GM18909 (cell line): Measurements from ENCODE around the gene TSPEAR.
"Not testable (repeated sequence)": the region's sequence is repeated elsewhere in the genome, so short reads cannot be mapped to it uniquely, and the experiment has no call there.

Experiments
- ATAC-seq: cut with Tn5 transposase; IDR thresholded peaks from one replicate; pipeline ENCODE4 v1.9.1; 2021; ENCODE audit warnings: mild to moderate bottlenecking; ENCODE audit not compliant: unreplicated experiment, poor library complexity

The TSPEAR gene

GRCh38 chr21:44564099-44564498, 147.3 kb downstream of the TSPEAR start:
- no peak for ATAC-seq

- no peak for ATAC-seq
These were observed 152.7 kb downstream of the TSPEAR start, which contains the start of gene KRTAP10-3 for GRCh38 chr21:44558695-44559094. KRTAP10-3 (minus strand) TSS chr21:44558795; CDS start chr21:44558715, 80 bp downstream.

GRCh38 chr21:44558329-44558675, 153.1 kb downstream of the TSPEAR start:
- not testable (repeated sequence) for ATAC-seq

DNA sequence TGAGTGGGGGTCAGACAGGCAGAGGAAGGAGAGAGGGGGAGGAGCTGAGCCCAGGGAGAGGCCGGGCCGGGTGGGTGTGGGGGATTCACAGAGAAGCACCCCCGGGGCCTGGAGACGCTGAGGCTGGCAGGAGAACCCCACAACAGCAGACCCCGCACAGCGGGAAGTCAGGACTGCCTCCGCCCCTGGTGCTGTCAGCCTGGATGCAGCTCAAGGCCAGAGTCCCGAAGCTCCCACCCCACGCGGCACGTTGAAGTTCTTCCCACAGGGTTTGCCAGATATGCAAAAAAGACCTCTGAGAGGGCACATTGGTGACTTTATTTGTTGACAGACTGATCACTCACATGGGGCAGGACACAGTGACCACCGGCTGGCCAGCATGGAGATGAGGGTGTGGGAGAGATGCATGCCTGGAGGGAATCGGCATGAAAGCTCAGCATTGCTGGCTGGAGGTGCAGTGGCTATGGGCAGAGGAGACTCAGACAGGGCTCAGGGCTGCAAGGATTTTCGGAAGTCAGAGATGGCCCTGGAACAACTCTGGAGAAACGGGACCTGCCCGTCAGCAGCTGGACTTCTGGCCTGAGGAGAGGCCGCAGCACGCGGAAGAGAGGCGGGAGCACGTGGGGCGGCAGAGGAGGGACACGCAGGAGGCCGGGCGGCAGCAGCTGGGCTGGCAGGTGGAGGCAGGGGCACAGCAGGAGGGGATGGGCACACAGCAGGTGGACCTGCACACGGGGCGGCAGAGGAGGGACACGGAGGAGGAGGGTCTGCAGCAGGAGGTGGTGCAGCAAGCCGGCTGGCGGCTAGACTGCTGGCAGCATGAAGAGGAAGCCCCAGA, 153.7 kb downstream of the TSPEAR start:
- ATAC-seq: no peak

- ATAC-seq: no peak
These were observed 154.5 kb downstream of the TSPEAR start for GRCh38 chr21:44556879-44557278.

- no peak for ATAC-seq
These were observed 156.0 kb downstream of the TSPEAR start for GRCh38 chr21:44555200-44555875.

- ATAC-seq: no peak
These were observed 158.7 kb downstream of the TSPEAR start for GRCh38 chr21:44552681-44553080.

- ATAC-seq: no peak
These were observed 159.2 kb downstream of the TSPEAR start for GRCh38 chr21:44552136-44552535.

DNA sequence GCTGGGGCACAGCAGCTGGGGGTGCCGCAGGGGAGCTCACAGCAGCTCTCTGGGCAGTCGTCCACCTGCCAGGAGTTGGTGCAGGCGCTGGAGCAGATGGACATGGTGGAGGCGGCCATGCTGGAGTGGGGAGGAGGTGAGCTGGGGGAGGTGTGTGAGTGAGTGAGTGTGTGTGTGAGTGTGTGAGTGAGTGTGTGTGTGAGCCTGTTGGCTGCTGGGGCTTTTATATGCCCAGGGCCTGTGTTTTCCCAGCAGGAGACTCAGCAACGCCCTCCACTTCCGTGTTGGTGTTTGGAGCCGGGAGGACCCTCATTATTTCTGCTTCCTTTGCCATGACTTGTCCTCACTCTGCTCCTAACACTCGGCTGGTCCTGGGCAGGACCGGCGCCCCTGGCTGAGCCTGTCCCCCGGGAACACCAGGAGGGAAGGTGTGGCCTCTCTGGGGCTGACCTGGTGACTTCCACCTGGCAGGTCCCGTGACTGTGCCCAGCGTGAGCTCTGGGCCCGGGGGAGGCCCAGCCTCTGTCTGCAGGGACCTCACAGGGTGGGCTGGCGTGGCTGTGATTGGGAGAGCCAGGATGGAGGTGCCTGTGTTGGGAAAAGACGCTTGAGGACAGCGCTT, 159.9 kb downstream of the TSPEAR start, which contains the start of gene KRTAP10-2:
TSS of gene KRTAP10-2 (minus strand) at position 166 of the 622 bp plus-strand sequence. CDS start at position 119, 47 bp downstream.
- ATAC-seq: no peak

DNA sequence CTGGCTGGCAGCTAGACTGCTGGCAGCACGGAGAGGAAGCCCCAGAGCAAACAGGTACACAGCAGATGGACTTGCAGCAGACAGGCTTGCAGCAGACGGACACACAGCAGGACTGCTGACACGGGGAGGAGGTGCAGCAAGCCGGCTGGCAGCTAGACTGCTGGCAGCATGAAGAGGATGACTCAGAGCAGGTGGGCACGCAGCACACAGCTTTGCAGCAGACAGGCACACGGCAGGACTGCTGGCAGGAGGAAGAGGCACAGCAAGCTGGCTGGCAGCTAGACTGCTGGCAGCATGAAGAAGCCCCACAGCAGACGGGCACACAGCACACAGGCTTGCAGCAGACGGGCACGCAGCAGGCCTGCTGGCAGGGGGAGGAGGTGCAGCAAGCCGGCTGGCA, 160.6 kb downstream of the TSPEAR start:
- ATAC-seq: no peak

DNA sequence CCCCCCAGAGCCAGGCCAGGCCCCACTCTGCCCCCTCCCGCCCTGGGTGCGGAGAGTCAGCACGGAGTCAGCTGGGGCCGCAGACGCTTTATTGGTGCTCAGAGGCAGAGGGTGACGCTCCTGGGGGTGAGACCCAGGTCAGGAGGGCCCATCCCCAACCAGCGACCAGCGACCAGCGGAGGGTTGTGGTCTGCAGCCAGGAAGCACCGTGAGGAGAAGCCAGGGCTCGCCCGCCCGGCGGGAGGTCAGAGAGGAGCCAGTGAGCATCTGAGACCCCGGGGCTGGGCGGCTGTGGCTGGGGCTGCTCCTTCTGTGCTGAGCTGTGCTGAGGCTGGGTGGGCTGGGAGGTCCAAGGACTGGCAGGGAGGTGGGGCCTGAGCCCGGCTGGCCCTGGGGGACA, 161.1 kb downstream of the TSPEAR start:
- not testable (repeated sequence) for ATAC-seq

- ATAC-seq: no peak
These were observed 161.7 kb downstream of the TSPEAR start for GRCh38 chr21:44549525-44550211.

DNA sequence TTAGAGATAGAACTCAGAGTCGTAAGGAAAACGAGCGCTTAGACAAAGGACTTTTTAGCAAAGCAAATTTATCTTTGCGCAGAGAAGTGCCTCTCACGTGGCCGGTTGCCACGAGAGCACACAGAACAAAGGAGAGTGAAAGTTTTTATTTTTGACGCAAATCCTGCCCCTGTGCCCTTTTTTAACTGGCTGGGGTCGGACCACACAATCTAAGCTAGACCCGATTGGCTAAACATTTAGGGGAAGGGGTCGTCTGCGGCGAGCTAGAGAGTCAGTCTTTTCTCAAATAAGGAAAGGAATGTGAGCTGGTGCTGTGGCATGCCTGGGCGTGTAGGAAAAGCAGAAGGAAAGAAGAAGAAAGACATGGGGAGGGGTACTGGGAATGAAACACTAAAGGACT, 162.4 kb downstream of the TSPEAR start:
- ATAC-seq: no peak

DNA sequence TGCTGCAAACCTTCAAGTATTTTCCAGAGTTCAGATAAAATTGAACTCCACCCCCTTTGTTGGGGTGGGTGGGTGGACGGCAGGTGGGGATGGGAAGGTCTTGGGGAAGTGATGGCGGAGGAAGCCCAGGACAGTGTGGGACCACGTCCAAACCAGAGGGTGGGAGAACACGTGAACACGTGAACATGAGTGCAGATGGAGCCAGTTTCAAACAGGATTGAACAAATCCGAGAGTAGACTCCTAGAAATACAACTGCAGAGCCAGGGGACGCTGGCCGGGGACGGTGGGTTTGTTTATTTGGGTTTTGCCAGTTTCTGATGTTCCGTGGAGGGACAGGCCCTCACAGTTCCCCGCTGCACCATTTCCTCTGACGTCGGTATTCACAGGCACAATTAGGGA, 163.0 kb downstream of the TSPEAR start:
- ATAC-seq: no peak

DNA sequence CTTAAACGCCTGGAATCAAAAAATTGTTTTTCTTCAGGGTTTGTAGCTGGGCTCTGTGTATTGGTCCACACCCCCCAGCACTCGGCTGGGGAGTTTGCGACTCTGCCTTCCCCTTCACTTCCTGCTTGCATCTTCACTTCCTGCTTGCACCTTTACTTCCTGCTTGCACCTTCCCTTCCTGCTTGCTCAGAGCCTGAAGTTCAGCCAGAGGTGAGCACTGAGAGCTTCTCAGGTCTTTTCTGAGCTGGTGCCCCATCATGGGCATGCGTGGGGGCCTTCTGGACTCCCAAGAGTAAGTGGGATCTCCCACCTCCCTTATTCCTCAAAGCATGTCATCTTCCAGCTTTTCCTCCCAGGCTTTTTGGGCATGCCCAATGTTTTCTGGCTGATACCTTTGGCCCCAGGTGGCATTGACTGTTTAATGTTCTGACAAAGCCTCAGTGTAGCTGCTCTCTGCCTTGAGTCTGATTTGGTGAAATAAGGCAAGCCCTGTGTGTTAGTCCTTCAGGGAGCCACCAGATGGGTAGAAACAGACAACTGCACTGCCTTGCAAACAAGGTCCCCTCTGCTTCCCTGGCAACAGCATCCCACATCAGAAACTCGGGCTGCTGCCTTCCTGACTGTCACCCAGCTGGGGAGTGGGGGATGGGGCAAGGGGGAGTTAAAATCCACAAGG, 163.6 kb downstream of the TSPEAR start:
- ATAC-seq: no peak

DNA sequence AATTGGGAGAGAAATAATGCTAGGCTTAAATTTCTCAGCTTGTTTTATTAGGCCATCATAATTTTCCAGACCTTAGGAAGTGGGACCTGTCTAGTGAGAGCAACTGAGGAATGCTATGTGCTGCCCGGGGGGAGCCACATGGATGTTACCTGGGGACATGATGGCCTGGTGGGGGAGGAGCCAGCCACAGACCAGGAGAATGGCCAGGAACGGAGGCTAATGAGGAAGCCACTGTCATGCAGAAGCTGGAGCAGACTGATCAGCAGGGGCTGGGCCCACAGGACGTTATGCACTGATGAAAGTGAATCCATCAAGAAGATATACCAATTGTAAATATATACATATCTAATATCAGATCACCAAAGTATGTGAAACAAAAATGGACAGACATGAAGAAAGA, 166.8 kb downstream of the TSPEAR start:
- no peak for ATAC-seq

GRCh38 chr21:44542716-44543115, 168.7 kb downstream of the TSPEAR start:
- no peak for ATAC-seq

DNA sequence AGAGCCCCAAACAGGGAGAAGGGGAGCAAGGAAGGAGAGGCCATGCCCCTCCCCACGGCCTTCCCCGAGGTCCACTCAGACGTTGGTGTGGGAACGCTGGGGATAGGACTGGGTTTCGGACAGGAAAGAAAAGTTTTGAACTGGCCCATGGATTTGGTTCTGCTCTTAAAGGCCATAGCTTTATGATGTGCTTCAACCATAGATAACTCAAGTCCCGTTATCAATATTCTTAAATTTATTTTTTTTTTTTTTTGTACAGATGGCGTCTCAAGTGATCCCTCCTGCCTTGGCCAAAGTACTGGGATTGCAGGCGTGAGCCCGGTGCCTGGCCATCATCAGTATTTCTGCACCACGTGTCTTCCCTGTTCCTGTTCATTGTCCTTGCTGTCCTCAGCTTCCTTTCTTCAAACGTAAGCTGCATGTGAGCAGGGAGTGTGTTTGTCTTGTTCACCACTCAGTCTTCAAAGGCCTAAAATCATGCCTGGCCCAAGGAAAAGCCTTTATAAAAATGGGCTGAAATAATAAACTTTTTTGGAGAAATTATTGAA, 170.6 kb downstream of the TSPEAR start:
- ATAC-seq: no peak

GRCh38 chr21:44539991-44540666, 171.2 kb downstream of the TSPEAR start, which contains the start of gene KRTAP10-1:
KRTAP10-1 (minus strand) TSS chr21:44540195; CDS start chr21:44540150, 45 bp downstream.
- no peak for ATAC-seq
